GM18520 (cell line): ENCODE measurements around the gene NME9.

Experiments
- ATAC-seq: cut with Tn5 transposase; IDR thresholded peaks from one replicate; pipeline ENCODE4 v1.9.1; 2021; ENCODE audit not compliant: unreplicated experiment

The NME9 gene

DNA sequence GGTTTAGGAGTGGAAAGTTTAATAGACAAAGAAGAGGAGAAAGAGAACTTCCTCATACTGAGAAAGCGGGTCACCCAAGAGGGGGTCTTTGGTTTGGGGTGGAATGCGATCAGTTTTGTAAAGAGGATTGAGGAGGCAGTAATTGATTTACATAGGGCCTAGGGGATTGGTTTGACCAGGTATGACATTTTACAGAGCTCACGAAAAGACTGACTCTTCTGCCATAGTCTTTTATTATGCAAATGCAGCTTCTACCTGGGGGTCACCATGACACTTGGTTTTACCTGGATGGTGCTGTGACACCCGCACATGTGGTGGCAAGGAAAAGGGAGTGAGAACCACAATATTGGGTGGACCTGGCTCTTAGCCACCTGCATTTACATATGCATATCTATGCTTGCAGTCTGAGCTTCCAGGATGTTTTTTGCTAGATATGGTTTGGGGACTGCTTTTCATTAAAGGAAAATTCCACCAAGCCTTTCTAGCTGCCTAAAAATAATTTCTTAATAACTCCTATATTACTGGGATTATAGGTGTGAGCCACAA is 6.9 kb upstream of the NME9 start:
- ATAC-seq = no peak

- no peak for ATAC-seq
Measured at GRCh38 chr3:138334608-138335007, 5.0 kb upstream of the NME9 start.

DNA sequence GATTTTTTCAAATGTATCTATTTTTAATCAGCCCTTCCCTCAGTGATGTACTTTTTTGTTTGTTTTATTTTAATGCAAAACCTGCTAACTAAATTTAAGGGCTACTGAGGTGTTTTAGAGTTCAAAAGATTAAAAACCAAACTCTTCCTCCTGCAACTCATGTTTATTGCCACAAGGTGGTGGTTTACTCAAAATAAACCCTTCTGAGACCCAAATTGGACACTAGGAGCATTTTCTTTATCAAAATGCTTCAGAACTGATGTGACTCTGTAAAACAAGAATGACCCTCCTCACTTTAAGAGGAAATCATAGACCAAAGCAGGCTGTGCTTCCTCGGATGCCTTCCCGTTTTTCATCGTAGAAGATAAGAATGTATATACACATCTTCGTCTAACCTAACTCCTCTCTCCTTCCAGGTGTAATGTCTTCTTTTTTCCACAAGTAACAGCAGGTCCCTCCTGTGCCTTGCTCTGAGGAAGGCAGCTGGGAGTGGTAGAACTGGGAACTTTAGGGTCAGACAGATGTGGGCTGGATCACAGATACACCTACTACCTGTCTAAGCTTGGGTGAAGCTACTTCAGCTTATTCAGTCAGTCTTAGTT is 2.9 kb upstream of the NME9 start:
- no peak for ATAC-seq

DNA sequence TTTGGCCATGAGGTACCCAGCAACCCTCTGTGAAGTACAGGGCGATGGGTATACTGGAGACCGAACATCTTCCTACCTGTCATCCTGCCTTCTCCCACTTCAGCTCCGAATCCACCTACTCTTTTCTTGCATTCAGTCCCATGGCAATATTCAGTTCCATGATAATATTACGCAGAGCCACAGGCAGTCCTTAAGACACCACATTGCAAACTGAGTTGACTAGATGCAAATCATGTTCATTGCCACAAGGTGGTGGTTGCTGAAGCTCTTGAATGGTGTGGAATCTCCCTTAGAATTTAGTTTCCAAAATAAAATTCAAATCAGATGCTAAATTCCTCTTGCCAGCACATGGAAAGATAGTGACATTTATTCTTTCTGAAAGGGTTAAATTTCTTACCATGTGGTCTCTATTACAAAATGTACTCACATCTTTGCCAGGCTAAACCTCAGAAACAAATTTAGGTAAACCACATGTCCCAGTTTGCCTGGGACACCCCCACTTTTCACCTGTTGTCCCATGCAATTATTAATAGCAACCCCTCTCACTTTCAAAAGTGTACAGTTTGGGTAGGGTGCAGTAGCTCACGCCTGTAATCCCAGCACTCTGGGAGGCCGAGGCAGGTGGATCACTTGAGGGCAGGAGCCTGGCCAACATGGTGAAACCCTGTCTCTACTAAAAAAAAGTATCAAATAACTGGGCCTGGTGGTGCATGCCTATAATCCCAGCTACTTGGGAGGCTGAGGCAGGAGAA is 1.7 kb upstream of the NME9 start:
- no peak for ATAC-seq

- ATAC-seq = no peak
Measured at GRCh38 chr3:138329984-138330293, 288 bp upstream of the NME9 start.

GRCh38 chr3:138328341-138328740 is 1.3 kb downstream of the NME9 start:
- ATAC-seq = no peak

DNA sequence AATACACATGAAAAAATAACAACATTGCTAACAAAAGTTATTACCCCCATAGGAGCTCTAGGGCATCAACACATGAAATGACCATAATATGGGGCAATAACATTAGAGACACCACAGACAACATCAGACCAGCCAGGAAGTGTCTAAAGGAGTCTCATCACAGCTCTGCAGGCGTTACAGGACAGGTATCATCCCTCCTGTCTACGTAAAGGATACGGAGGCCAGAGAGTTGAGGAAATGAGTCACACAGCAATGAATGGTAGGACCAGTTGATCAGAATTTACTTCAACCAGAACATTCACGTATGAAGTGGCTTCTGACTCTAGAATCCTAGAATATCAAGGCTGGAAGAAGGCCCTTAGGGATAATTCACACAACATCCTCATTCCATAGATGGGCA is 1.8 kb downstream of the NME9 start:
- no peak for ATAC-seq

GRCh38 chr3:138326866-138327595 is 2.6 kb downstream of the NME9 start:
- no peak for ATAC-seq

DNA sequence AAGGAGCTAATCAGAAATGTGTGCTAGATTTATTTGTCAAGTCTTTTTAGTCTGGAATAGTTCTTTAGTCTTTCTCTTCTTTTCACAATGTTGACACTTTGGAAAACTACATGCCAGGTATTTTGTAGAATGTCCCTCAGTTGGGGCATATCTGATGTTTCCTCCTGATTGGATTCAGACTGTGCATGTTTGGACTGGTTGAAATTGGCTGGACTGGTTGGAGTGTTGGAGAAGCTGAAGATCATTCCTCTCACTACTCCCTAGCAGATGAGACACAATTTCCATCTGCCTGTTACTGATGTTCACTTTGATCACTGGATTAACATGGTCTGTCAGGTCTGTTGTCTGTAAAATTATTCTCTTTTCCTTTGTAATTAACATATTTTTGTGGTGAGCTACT is 3.7 kb downstream of the NME9 start:
- ATAC-seq = no peak

GRCh38 chr3:138323971-138324370 is 5.7 kb downstream of the NME9 start:
- ATAC-seq = no peak

DNA sequence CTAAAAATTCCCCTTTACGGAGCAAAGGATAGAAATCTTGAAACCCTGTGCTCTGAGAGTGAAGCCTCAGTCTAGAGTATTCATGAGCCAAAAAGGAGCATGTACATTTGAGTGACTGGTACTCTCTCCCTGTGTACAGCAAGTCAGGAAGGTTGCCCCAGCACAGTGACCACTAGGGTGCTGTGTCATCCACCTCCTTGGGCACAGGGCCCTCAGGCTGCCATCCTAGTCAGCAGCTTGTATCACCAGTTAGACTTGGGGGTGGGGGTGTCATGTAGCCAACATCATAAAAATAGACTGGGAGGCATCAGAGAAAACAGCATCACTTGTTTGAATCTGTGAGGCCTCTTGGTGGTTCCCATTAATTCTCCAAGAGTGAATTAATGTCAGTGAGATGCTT is 12.0 kb downstream of the NME9 start:
- no peak for ATAC-seq

GRCh38 chr3:138314751-138315150 is 14.9 kb downstream of the NME9 start:
- no peak for ATAC-seq

GRCh38 chr3:138310494-138310893 is 19.2 kb downstream of the NME9 start:
- no peak for ATAC-seq

DNA sequence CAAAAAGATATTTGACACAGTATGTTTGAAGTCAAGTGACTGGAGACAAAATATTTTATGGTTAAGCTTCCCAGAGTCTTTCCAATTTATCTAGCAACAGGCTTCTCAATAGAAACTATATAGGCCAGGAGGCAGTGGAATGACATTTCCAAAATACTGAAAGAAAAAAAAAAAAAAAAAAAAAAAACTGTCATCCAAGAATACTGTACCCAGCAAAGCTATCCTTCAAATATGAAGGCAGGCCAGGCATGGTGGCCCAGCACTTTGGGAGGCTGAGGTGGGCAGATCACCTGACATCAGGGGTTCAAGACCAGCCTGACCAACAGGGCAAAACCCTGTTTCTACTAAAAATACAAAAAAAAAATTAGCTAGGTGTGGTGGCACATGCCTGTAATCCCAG is 20.9 kb downstream of the NME9 start:
- ATAC-seq = no peak

DNA sequence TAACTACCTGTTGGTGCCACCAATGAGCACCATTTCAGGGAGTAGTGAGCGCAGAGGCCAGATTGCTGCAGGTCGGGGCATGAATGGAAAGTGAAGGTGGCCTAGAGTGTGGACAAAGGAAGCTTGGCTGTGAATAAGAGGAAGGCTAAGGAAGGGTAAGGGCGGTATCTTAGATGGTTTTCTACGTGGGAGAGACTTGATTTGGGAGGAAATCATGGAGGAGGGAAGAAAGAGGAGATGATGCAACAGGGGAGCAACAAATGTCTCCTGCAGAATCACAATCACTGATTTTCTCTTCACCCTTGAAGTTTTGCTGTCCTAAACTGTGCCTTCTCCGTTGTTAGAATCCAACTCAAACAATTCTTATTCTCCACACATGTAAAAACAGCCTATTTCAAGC is 21.8 kb downstream of the NME9 start:
- no peak for ATAC-seq

GRCh38 chr3:138303474-138303873 is 26.2 kb downstream of the NME9 start:
- ATAC-seq = no peak

DNA sequence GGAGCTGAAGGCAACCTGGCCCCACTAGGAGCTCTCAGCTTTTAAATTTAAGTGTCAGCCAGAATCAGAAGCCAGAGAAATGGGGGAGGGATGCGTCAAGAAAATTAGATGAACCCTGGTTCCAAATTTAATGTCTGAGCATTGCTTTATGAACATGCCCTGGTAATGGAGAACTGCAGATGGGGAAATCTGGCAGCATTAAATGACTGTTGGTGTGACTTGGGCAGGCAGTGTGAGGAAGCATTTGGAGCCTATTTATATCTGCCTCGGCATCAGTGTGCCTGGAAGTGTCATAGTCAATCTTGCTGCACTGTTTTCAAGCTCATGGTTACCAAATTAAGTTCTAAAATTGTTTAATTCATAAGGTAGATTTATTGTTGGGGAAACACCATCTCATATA is 29.0 kb downstream of the NME9 start:
- no peak for ATAC-seq

DNA sequence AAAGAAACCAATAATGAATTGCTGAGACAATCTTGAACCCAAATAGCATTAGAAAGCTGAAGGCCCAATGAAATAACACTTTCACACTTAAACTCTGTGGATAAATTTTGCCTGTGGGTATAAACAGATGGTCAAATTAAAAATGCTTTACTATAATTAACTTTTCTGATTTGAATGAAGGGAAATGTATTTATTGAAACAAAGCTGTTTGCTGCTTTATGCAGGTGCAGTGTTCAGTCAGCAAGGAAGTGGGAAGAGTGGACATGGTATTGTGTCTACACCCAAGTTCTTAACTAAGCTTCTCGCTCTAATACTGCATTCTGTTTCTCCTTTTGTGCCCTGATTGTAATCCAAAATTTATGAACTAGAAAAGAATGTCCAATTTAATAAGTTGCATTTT is 31.8 kb downstream of the NME9 start:
- no peak for ATAC-seq

- no peak for ATAC-seq
Measured at GRCh38 chr3:138297059-138297607, 32.5 kb downstream of the NME9 start.

DNA sequence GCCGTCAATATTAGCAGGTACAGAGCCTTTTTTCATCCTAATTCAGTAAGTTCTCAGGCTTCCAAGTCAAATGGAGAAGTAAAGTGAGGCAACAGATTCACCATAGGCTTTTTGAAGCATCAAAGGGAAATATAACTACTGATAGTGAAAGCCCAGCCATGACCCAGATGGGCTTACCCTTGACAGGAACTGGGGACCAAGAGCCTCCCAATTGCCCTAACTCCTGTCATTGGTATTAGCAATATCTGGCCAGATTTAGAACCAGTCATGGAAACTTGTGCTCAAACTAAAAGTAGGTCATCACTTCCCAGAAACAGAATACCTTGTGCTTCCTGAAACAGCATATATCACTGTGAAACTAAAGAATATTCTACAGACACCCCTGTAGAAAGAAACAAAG is 33.0 kb downstream of the NME9 start:
- ATAC-seq = no peak

- no peak for ATAC-seq
Measured at GRCh38 chr3:138289701-138290100, 40.0 kb downstream of the NME9 start.

- ATAC-seq = no peak
Measured at GRCh38 chr3:138289260-138289659, 40.4 kb downstream of the NME9 start.
